Measurements from ENCODE around the gene SERPINA4. TPM values are rescaled to one million over a fixed set of nuclear protein-coding genes. Genes with fewer than 3 reads are reported as not detected.

Gene SERPINA4
- total RNA-seq, 1 experiment from 2014 or later = 6.3 TPM

- ChIA-PET CTCF (no interaction called here), POLR2A (no interaction called here)
- H3K27me3 Mint-ChIP-seq (ENCODE audit: insufficient read depth, unreplicated experiment) = no peaks in the 10 kb centered on the region
- H3K4me3 ChIP-seq (ENCODE audit: low read depth, low read length) = no peak overlapping the region
- H3K27me3 ChIP-seq (replicated peaks; ENCODE audit: control insufficient read depth, insufficient read depth, low read length) = no peaks in the 10 kb centered on the region
- peaks cover 15% of the 10 kb centered on the region for H3K9me3 Mint-ChIP-seq (ENCODE audit: unreplicated experiment)
- no peak for TF ChIP-seq CTCF (IDR thresholded peaks at IDR 0.05; ENCODE audit: insufficient read depth in 1 of 2, low read depth in 1 of 2, low read length in 1 of 2, severe bottlenecking in 1 of 2, unreplicated experiment in 1 of 2)
- H3K36me3 ChIP-seq (ENCODE audit: control insufficient read depth, insufficient read depth, low read length) = no peaks in the 10 kb centered on the region
- no TSS peak for BruUV-seq (replicated peaks)
- H3K36me3 Mint-ChIP-seq (ENCODE audit: insufficient read depth, unreplicated experiment) = no peaks in the 10 kb centered on the region
- H3K9me3 ChIP-seq = no peaks in the 10 kb centered on the region
- no peaks in the 10 kb centered on the region for H3K4me1 Mint-ChIP-seq (ENCODE audit: low read depth, unreplicated experiment)
- H3K4me1 ChIP-seq = no peaks in the 10 kb centered on the region
- H3K4me3 Mint-ChIP-seq (ENCODE audit: unreplicated experiment) = no peak overlapping the region
- no peak for DNase-seq
- intact Hi-C loops (cut with micrococcal nuclease; ENCODE audit: unreplicated experiment) = no loop called here
- H3K27ac Mint-ChIP-seq (ENCODE audit: unreplicated experiment) = no peak overlapping the region
Measured at GRCh38 chr14:94547726-94548125, 13.5 kb upstream of the SERPINA4 start.

- Mint-ChIP-seq H3K4me1 (ENCODE audit: low read depth, unreplicated experiment) (no peaks in the 10 kb centered on the region), H3K36me3 (ENCODE audit: insufficient read depth, unreplicated experiment) (no peaks in the 10 kb centered on the region), H3K4me3 (ENCODE audit: unreplicated experiment) (no peak overlapping the region), H3K9me3 (ENCODE audit: unreplicated experiment) (peaks cover 22% of the 10 kb centered on the region), H3K27me3 (ENCODE audit: insufficient read depth, unreplicated experiment) (no peaks in the 10 kb centered on the region), H3K27ac (ENCODE audit: unreplicated experiment) (no peak overlapping the region)
- no peak overlapping the region for H3K4me3 ChIP-seq (ENCODE audit: low read depth, low read length)
- intact Hi-C loops (cut with micrococcal nuclease; ENCODE audit: unreplicated experiment) = no loop called here
- H3K4me1 ChIP-seq = no peaks in the 10 kb centered on the region
- BruUV-seq (replicated peaks) = no TSS peak
- CTCF ChIA-PET = interaction anchor here (0.6 to 2.8 kb wide), 9 partner anchors 10 to 228 kb away, joined by 3 to 13 read pairs (median 4); partner anchors contain the start of gene SERPINA1
- no peaks in the 10 kb centered on the region for H3K36me3 ChIP-seq (ENCODE audit: control insufficient read depth, insufficient read depth, low read length)
- POLR2A ChIA-PET = no interaction called here
- no peak for TF ChIP-seq CTCF (IDR thresholded peaks at IDR 0.05; ENCODE audit: insufficient read depth in 1 of 2, low read depth in 1 of 2, low read length in 1 of 2, severe bottlenecking in 1 of 2, unreplicated experiment in 1 of 2)
- no peak for DNase-seq
- H3K9me3 ChIP-seq = no peaks in the 10 kb centered on the region
- no peaks in the 10 kb centered on the region for H3K27me3 ChIP-seq (replicated peaks; ENCODE audit: control insufficient read depth, insufficient read depth, low read length)
Measured at GRCh38 chr14:94548131-94548998, 12.9 kb upstream of the SERPINA4 start.

- no peak overlapping the region for H3K4me3 Mint-ChIP-seq (ENCODE audit: unreplicated experiment)
- peak; percentile 79 to 88 for TF ChIP-seq CTCF (IDR thresholded peaks at IDR 0.05; ENCODE audit: insufficient read depth in 1 of 2, low read depth in 1 of 2, low read length in 1 of 2, severe bottlenecking in 1 of 2, unreplicated experiment in 1 of 2)
- CTCF ChIA-PET = interaction anchor here (0.6 to 2.8 kb wide), 10 partner anchors 11 to 229 kb away, joined by 3 to 13 read pairs (median 4); partner anchors contain the start of gene SERPINA1
- Histone ChIP-seq H3K27me3 (replicated peaks; ENCODE audit: control insufficient read depth, insufficient read depth, low read length) (no peaks in the 10 kb centered on the region), H3K9me3 (no peaks in the 10 kb centered on the region), H3K4me3 (ENCODE audit: low read depth, low read length) (no peak overlapping the region), H3K36me3 (ENCODE audit: control insufficient read depth, insufficient read depth, low read length) (no peaks in the 10 kb centered on the region), H3K4me1 (no peaks in the 10 kb centered on the region)
- BruUV-seq (replicated peaks) = no TSS peak
- H3K36me3 Mint-ChIP-seq (ENCODE audit: insufficient read depth, unreplicated experiment) = no peaks in the 10 kb centered on the region
- intact Hi-C loops (cut with micrococcal nuclease; ENCODE audit: unreplicated experiment) = no loop called here
- H3K27ac Mint-ChIP-seq (ENCODE audit: unreplicated experiment) = no peak overlapping the region
- H3K9me3 Mint-ChIP-seq (ENCODE audit: unreplicated experiment) = peaks cover 31% of the 10 kb centered on the region
- DNase-seq = peak; percentile 58 to 73
- POLR2A ChIA-PET = no interaction called here
- H3K4me1 Mint-ChIP-seq (ENCODE audit: low read depth, unreplicated experiment) = no peaks in the 10 kb centered on the region
- peaks cover 3% of the 10 kb centered on the region for H3K27me3 Mint-ChIP-seq (ENCODE audit: insufficient read depth, unreplicated experiment)
Measured at GRCh38 chr14:94548999-94549985, 11.9 kb upstream of the SERPINA4 start.
